ENCODE results near the gene PLA2G4E. TPM values are rescaled to one million over a fixed set of nuclear protein-coding genes. Genes with fewer than 3 reads are reported as not detected.

Gene PLA2G4E
- total RNA-seq, 4 donors from 2014 or later = 1.1 to 89.5 (median 9.2) TPM

- H3K27me3 ChIP-seq = peaks cover 0 to 5% (median 0%) of the 10 kb centered on the region in 4 donors
- 84 to 93% methylated on average over 4 of the region's 4 CpGs for WGBS, 2 donors
- DNase-seq = no peak
Measured at GRCh38 chr15:41978534-41978933, 42.3 kb downstream of the PLA2G4E start.

GRCh38 chr15:41977757-41978383, 43.0 kb downstream of the PLA2G4E start:
- Histone ChIP-seq H3K9me3 (no peaks in the 10 kb centered on the region), H3K4me1 (peaks cover 0 to 33% (median 3%) of the 10 kb centered on the region in 3 donors), H3K36me3 (no peaks in the 10 kb centered on the region), H3K27me3 (peaks cover 0 to 5% (median 0%) of the 10 kb centered on the region in 4 donors), H3K4me3 (no peak overlapping the region), H3K27ac (no peak overlapping the region)
- no peak for DNase-seq
- 82 to 88% methylated on average over 6 of the region's 6 CpGs for WGBS, 2 donors
- intact Hi-C loops (cut with DNase I) = no loop called here
- TF ChIP-seq POLR2A (IDR thresholded peaks at IDR 0.05) (no peak), CTCF (IDR thresholded peaks at IDR 0.05) (no peak)

More at GRCh38 chr15:41978534-41978933, 42.3 kb downstream of the PLA2G4E start:
- peaks cover 0 to 27% (median 3%) of the 10 kb centered on the region in 3 donors for H3K4me1 ChIP-seq
- no peak overlapping the region for H3K27ac ChIP-seq
- intact Hi-C loops (cut with DNase I) = no loop called here
- H3K9me3 ChIP-seq = no peaks in the 10 kb centered on the region
- TF ChIP-seq CTCF (IDR thresholded peaks at IDR 0.05) (no peak), POLR2A (IDR thresholded peaks at IDR 0.05) (no peak)
- no peak overlapping the region for H3K4me3 ChIP-seq
- H3K36me3 ChIP-seq = no peaks in the 10 kb centered on the region

GRCh38 chr15:41975669-41976068, 45.2 kb downstream of the PLA2G4E start:
- Histone ChIP-seq H3K36me3 (no peaks in the 10 kb centered on the region), H3K27me3 (peaks cover 0 to 5% (median 0%) of the 10 kb centered on the region in 4 donors), H3K4me3 (no peak overlapping the region), H3K9me3 (no peaks in the 10 kb centered on the region), H3K27ac (no peak overlapping the region), H3K4me1 (peaks cover 3 to 32% (median 5%) of the 10 kb centered on the region in 3 donors)
- intact Hi-C loops (cut with DNase I) = no loop called here
- DNase-seq = no peak
- TF ChIP-seq POLR2A (IDR thresholded peaks at IDR 0.05) (no peak), CTCF (IDR thresholded peaks at IDR 0.05) (no peak)
- WGBS, 2 donors = 62 to 65% methylated on average over 2 of the region's 2 CpGs

GRCh38 chr15:41974041-41974440, 46.8 kb downstream of the PLA2G4E start:
- Histone ChIP-seq H3K4me3 (no peak overlapping the region), H3K27me3 (peaks cover 0 to 5% (median 0%) of the 10 kb centered on the region in 4 donors), H3K9me3 (no peaks in the 10 kb centered on the region), H3K36me3 (no peaks in the 10 kb centered on the region), H3K4me1 (peaks cover 4 to 35% (median 8%) of the 10 kb centered on the region in 3 donors), H3K27ac (no peak overlapping the region)
- DNase-seq = no peak
- TF ChIP-seq CTCF (IDR thresholded peaks at IDR 0.05) (no peak), POLR2A (IDR thresholded peaks at IDR 0.05) (no peak)
- intact Hi-C loops (cut with DNase I) = no loop called here
- WGBS, 2 donors = 90% methylated on average over 1 of the region's 1 CpG

Measured in esophagus squamous epithelium (tissue), 5 donors.